ENCODE measurements around the gene LCP1. TPM values are rescaled to one million over a fixed set of nuclear protein-coding genes. Genes with fewer than 3 reads are reported as not detected.

The LCP1 gene
- total RNA-seq, 1 experiment from 2014 or later: 32.1 TPM

GRCh38 chr13:46082324-46082723 lies 99.7 kb downstream of the LCP1 start:
- no TSS peak for BruUV-seq (replicated peaks)
- H3K27me3 ChIP-seq (replicated peaks; ENCODE audit: control insufficient read depth, insufficient read depth, low read length): no peaks in the 10 kb centered on the region
- no peaks in the 10 kb centered on the region for H3K36me3 ChIP-seq (ENCODE audit: control insufficient read depth, insufficient read depth, low read length)
- intact Hi-C loops (cut with micrococcal nuclease; ENCODE audit: unreplicated experiment): no loop called here
- no peaks in the 10 kb centered on the region for H3K4me1 ChIP-seq
- no peaks in the 10 kb centered on the region for H3K36me3 Mint-ChIP-seq (ENCODE audit: insufficient read depth, unreplicated experiment)
- H3K4me3 ChIP-seq (ENCODE audit: low read depth, low read length): no peak overlapping the region
- no peaks in the 10 kb centered on the region; the same call in 1 of the 2 replicates for H3K9me3 ChIP-seq
- ChIA-PET POLR2A (no interaction called here), CTCF (no interaction called here)
- no peak overlapping the region for H3K27ac Mint-ChIP-seq (ENCODE audit: unreplicated experiment)
- no peaks in the 10 kb centered on the region for H3K4me1 Mint-ChIP-seq (ENCODE audit: low read depth, unreplicated experiment)
- H3K4me3 Mint-ChIP-seq (ENCODE audit: unreplicated experiment): no peak overlapping the region
- H3K9me3 Mint-ChIP-seq (ENCODE audit: unreplicated experiment): no peaks in the 10 kb centered on the region
- DNase-seq: no peak
- no peak for TF ChIP-seq CTCF (IDR thresholded peaks at IDR 0.05; ENCODE audit: insufficient read depth in 1 of 2, low read depth in 1 of 2, low read length in 1 of 2, severe bottlenecking in 1 of 2, unreplicated experiment in 1 of 2)
- peaks cover 6% of the 10 kb centered on the region for H3K27me3 Mint-ChIP-seq (ENCODE audit: insufficient read depth, unreplicated experiment)

- no peak for TF ChIP-seq CTCF (IDR thresholded peaks at IDR 0.05; ENCODE audit: insufficient read depth in 1 of 2, low read depth in 1 of 2, low read length in 1 of 2, severe bottlenecking in 1 of 2, unreplicated experiment in 1 of 2)
- no peaks in the 10 kb centered on the region for H3K4me1 ChIP-seq
- CTCF ChIA-PET: no interaction called here
- H3K4me3 ChIP-seq (ENCODE audit: low read depth, low read length): no peak overlapping the region
- Mint-ChIP-seq H3K27ac (ENCODE audit: unreplicated experiment) (no peak overlapping the region), H3K9me3 (ENCODE audit: unreplicated experiment) (no peaks in the 10 kb centered on the region), H3K36me3 (ENCODE audit: insufficient read depth, unreplicated experiment) (no peaks in the 10 kb centered on the region), H3K27me3 (ENCODE audit: insufficient read depth, unreplicated experiment) (peaks cover 6% of the 10 kb centered on the region), H3K4me1 (ENCODE audit: low read depth, unreplicated experiment) (no peaks in the 10 kb centered on the region), H3K4me3 (ENCODE audit: unreplicated experiment) (no peak overlapping the region)
- POLR2A ChIA-PET: no interaction called here
- intact Hi-C loops (cut with micrococcal nuclease; ENCODE audit: unreplicated experiment): no loop called here
- no peak for DNase-seq
- no peaks in the 10 kb centered on the region for H3K9me3 ChIP-seq
- H3K27me3 ChIP-seq (replicated peaks; ENCODE audit: control insufficient read depth, insufficient read depth, low read length): no peaks in the 10 kb centered on the region
- BruUV-seq (replicated peaks): no TSS peak
- no peaks in the 10 kb centered on the region for H3K36me3 ChIP-seq (ENCODE audit: control insufficient read depth, insufficient read depth, low read length)
Observed at GRCh38 chr13:46079770-46080169, 102.2 kb downstream of the LCP1 start.

- Mint-ChIP-seq H3K27me3 (ENCODE audit: insufficient read depth, unreplicated experiment) (peaks cover 5% of the 10 kb centered on the region), H3K36me3 (ENCODE audit: insufficient read depth, unreplicated experiment) (no peaks in the 10 kb centered on the region), H3K4me1 (ENCODE audit: low read depth, unreplicated experiment) (no peaks in the 10 kb centered on the region), H3K9me3 (ENCODE audit: unreplicated experiment) (no peaks in the 10 kb centered on the region), H3K27ac (ENCODE audit: unreplicated experiment) (no peak overlapping the region), H3K4me3 (ENCODE audit: unreplicated experiment) (no peak overlapping the region)
- ChIA-PET CTCF (no interaction called here), POLR2A (no interaction called here)
- no peaks in the 10 kb centered on the region for H3K36me3 ChIP-seq (ENCODE audit: control insufficient read depth, insufficient read depth, low read length)
- no TSS peak for BruUV-seq (replicated peaks)
- no peaks in the 10 kb centered on the region for H3K27me3 ChIP-seq (replicated peaks; ENCODE audit: control insufficient read depth, insufficient read depth, low read length)
- no peaks in the 10 kb centered on the region for H3K9me3 ChIP-seq
- no peak for DNase-seq
- no peak for TF ChIP-seq CTCF (IDR thresholded peaks at IDR 0.05; ENCODE audit: insufficient read depth in 1 of 2, low read depth in 1 of 2, low read length in 1 of 2, severe bottlenecking in 1 of 2, unreplicated experiment in 1 of 2)
- intact Hi-C loops (cut with micrococcal nuclease; ENCODE audit: unreplicated experiment): no loop called here
- H3K4me3 ChIP-seq (ENCODE audit: low read depth, low read length): no peak overlapping the region
- no peaks in the 10 kb centered on the region for H3K4me1 ChIP-seq
Observed at GRCh38 chr13:46077265-46077664, 104.7 kb downstream of the LCP1 start.
